WTC11 (cell line): Measurements from ENCODE around the gene SMIM1. TPM values are rescaled to one million over a fixed set of nuclear protein-coding genes. Genes with fewer than 3 reads are reported as not detected.

Source experiments
- ATAC-seq: fragments of 200-7000 bp; cut with Tn5 transposase; 2 replicates; pipeline ENCODE4 v1.10.0; 2021; ENCODE audit warnings: mild to moderate bottlenecking, moderate library complexity
- CTCF ChIA-PET: fragments of 300-600 bp; sonication (Branson Sonifier 250); formaldehyde crosslinking; loops from one replicate; lab custom pipeline; 2021; ENCODE audit warnings: antibody characterized with exemption; lab: Charles Lee
- POLR2A ChIA-PET: fragments of 350-600 bp; sonication (Branson Sonifier 250); formaldehyde crosslinking; loops from one replicate; lab custom pipeline; 2021; ENCODE audit warnings: antibody characterized with exemption; lab: Charles Lee
- DNase-seq: peaks from one replicate; pipeline ENCODE4 v3.0.0; 2021; ENCODE audit warnings: low spot score
- H3K27ac Mint-ChIP-seq: 2 replicates; pipeline ENCODE4 v1.8.0; 2021; ENCODE audit warnings: mixed read lengths
- H3K27me3 Mint-ChIP-seq: 2 replicates; pipeline ENCODE4 v1.8.0; 2021; ENCODE audit warnings: low read depth, mild to moderate bottlenecking, moderate library complexity, mixed read lengths
- H3K36me3 Mint-ChIP-seq: 2 replicates; pipeline ENCODE4 v1.8.0; 2021; ENCODE audit warnings: mixed read lengths
- H3K4me1 Mint-ChIP-seq: 2 replicates; pipeline ENCODE4 v1.8.0; 2022; ENCODE audit warnings: mixed read lengths
- H3K4me3 Mint-ChIP-seq: 2 replicates; pipeline ENCODE4 v1.8.0; 2021; ENCODE audit warnings: mild to moderate bottlenecking, moderate library complexity, mixed read lengths
- H3K9me3 Mint-ChIP-seq: 2 replicates; pipeline ENCODE4 v1.8.0; 2021; ENCODE audit warnings: mixed read lengths
- CREB1 ChIP-seq: sonication (generic); formaldehyde crosslinking; IDR thresholded peaks from 2 replicates; pipeline ENCODE4 v1.8.0; 2023; ENCODE audit warnings: mild to moderate bottlenecking, missing genetic modification reagents
- ELF4 ChIP-seq: sonication (generic); formaldehyde crosslinking; IDR thresholded peaks from 2 replicates; pipeline ENCODE4 v1.8.1; 2022; ENCODE audit warnings: low read depth, mild to moderate bottlenecking, moderate library complexity, missing genetic modification reagents
- ESRRA ChIP-seq: sonication (generic); formaldehyde crosslinking; IDR thresholded peaks from 2 replicates; pipeline ENCODE4 v1.8.1; 2022; ENCODE audit warnings: mild to moderate bottlenecking, missing genetic modification reagents, borderline replicate concordance
- ETV6 ChIP-seq: sonication (generic); formaldehyde crosslinking; IDR thresholded peaks from 2 replicates; pipeline ENCODE4 v1.8.1; 2022; ENCODE audit warnings: mild to moderate bottlenecking, missing genetic modification reagents
- FOXP1 ChIP-seq: sonication (generic); formaldehyde crosslinking; IDR thresholded peaks from 2 replicates; pipeline ENCODE4 v1.8.0; 2022; ENCODE audit warnings: missing genetic modification reagents, mild to moderate bottlenecking, moderate library complexity, borderline replicate concordance
- GTF2I ChIP-seq: fragments of 250-450 bp; sonication (Bioruptor Pico); conservative IDR thresholded peaks from 2 replicates; pipeline ENCODE4 v1.4.0; 2021; ENCODE audit warnings: mild to moderate bottlenecking
- JAZF1 ChIP-seq: fragments of 250-450 bp; sonication (Bioruptor Pico); IDR thresholded peaks from 2 replicates; pipeline ENCODE4 v1.9.0; 2021; ENCODE audit warnings: moderate library complexity, mild to moderate bottlenecking, inconsistent platforms
- MYBL2 ChIP-seq: sonication (generic); formaldehyde crosslinking; IDR thresholded peaks from 2 replicates; pipeline ENCODE4 v1.8.1; 2023; ENCODE audit warnings: mild to moderate bottlenecking, moderate library complexity, missing genetic modification reagents
- NR1H2 ChIP-seq: sonication (generic); formaldehyde crosslinking; IDR thresholded peaks from 2 replicates; pipeline ENCODE4 v1.9.0; 2021; ENCODE audit warnings: mild to moderate bottlenecking, moderate library complexity, missing genetic modification reagents
- SP1 ChIP-seq: sonication (generic); formaldehyde crosslinking; conservative IDR thresholded peaks from 2 replicates; pipeline ENCODE4 v1.8.1; 2022; ENCODE audit warnings: missing genetic modification reagents
- TEAD1 ChIP-seq: sonication (generic); formaldehyde crosslinking; IDR thresholded peaks from 2 replicates; pipeline ENCODE4 v1.8.0; 2022; ENCODE audit warnings: mild to moderate bottlenecking, missing genetic modification reagents
- ZNF138 ChIP-seq: sonication (generic); formaldehyde crosslinking; conservative IDR thresholded peaks from 2 replicates; pipeline ENCODE4 v1.8.1; 2022; ENCODE audit warnings: mild to moderate bottlenecking, moderate library complexity, missing genetic modification reagents
- ZNF317 ChIP-seq: sonication (generic); formaldehyde crosslinking; IDR thresholded peaks from 2 replicates; pipeline ENCODE4 v1.8.1; 2023; ENCODE audit warnings: low read depth, mild to moderate bottlenecking, moderate library complexity, missing genetic modification reagents, borderline replicate concordance
- ZNF396 ChIP-seq: fragments of 250-450 bp; sonication (Bioruptor Pico); IDR thresholded peaks from 2 replicates; pipeline ENCODE4 v1.8.0; 2021; ENCODE audit warnings: mild to moderate bottlenecking, moderate library complexity, borderline replicate concordance
- total RNA-seq: library from RNA; stranded (reverse); gene quantifications from 3 replicates; pipeline ENCODE4 v1.2.3, GENCODE V29; 2021
- TF ChIP-seq, protein P1 (sequence below): sonication (generic); formaldehyde crosslinking; IDR thresholded peaks from 2 replicates; pipeline ENCODE4 v1.8.0; 2023; ENCODE audit warnings: mild to moderate bottlenecking, missing genetic modification reagents
- TF ChIP-seq, protein P2 (sequence below): fragments of 250-450 bp; sonication (Bioruptor Pico); IDR thresholded peaks from 2 replicates; pipeline ENCODE4 v2.1.2; 2022; ENCODE audit warnings: mild to moderate bottlenecking, moderate library complexity
- TF ChIP-seq, protein P3 (sequence below): fragments of 250-450 bp; sonication (Bioruptor Pico); IDR thresholded peaks from 2 replicates; pipeline ENCODE4 v1.9.0; 2021; ENCODE audit warnings: moderate library complexity, mild to moderate bottlenecking, inconsistent platforms, borderline replicate concordance
- TF ChIP-seq, protein P4 (sequence below): sonication (generic); formaldehyde crosslinking; IDR thresholded peaks from 2 replicates; pipeline ENCODE4 v1.8.1; 2022; ENCODE audit warnings: mild to moderate bottlenecking, moderate library complexity, missing genetic modification reagents
- TF ChIP-seq, protein P5 (sequence below): sonication (generic); formaldehyde crosslinking; IDR thresholded peaks from 2 replicates; pipeline ENCODE4 v1.8.1; 2022; ENCODE audit warnings: mild to moderate bottlenecking, missing genetic modification reagents, moderate library complexity, borderline replicate concordance
- TF ChIP-seq, protein P6 (sequence below): sonication (generic); formaldehyde crosslinking; IDR thresholded peaks from 2 replicates; pipeline ENCODE4 v1.8.1; 2023; ENCODE audit warnings: mild to moderate bottlenecking, missing genetic modification reagents
- TF ChIP-seq, protein P7 (sequence below): sonication (generic); formaldehyde crosslinking; conservative IDR thresholded peaks from 2 replicates; pipeline ENCODE4 v1.8.1; 2022; ENCODE audit warnings: mild to moderate bottlenecking, missing genetic modification reagents

The SMIM1 gene
- total RNA-seq, 1 experiment from 2014 or later, result 10.2 TPM

DNA sequence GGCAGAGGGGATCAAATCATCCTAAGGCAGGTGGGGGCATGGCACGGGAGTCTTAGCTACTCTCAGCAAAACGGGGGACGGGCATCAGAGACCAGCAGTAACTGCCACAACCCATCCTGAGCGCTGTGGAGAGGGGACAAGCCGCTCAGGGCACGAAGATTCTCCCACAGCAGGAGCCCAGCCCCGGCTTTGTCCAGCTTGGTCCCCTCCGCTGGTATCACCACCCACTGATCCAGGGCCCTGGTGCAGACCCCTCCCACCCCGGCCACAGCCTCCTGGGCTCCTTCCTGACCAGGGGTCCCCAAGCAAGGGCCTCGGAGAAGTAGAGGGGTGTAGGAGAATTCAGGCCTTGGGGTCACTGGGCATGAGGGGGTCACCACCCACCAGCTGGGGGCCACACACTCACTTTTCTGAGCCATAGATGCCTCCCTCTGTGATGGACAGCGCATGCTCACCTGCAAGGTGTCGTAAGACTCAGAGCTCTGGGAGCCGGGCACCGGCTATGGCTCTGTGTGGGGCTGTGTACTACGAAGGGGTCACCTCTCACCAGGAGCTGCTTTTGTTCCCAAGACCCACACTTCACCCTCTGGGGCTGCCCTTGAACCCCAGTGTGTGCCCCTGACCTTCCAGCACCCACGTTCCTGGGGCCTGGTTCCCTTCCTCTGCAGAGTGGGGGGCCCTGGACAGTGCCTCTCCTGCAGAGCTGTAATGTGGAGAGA, 2.3 kb upstream of the SMIM1 start:
- Mint-ChIP-seq H3K4me3 (no peak overlapping the region), H3K4me1 (peaks cover 24% of the 10 kb centered on the region), H3K27me3 (peaks cover 18% of the 10 kb centered on the region), H3K27ac (no peak overlapping the region), H3K36me3 (peaks cover 5% of the 10 kb centered on the region; the same call in 1 of the 2 replicates), H3K9me3 (peaks cover 19% of the 10 kb centered on the region; the same call in 1 of the 2 replicates)
- DNase-seq (no peak), ATAC-seq (no peak)
- CTCF ChIA-PET, result interaction anchor here (1.7 to 1.8 kb wide), 2 partner anchors 46 to 58 kb away, joined by 3 to 9 read pairs; no protein-coding TSS in a partner anchor
- POLR2A ChIA-PET, result no interaction called here
- TF ChIP-seq, protein P1, sequence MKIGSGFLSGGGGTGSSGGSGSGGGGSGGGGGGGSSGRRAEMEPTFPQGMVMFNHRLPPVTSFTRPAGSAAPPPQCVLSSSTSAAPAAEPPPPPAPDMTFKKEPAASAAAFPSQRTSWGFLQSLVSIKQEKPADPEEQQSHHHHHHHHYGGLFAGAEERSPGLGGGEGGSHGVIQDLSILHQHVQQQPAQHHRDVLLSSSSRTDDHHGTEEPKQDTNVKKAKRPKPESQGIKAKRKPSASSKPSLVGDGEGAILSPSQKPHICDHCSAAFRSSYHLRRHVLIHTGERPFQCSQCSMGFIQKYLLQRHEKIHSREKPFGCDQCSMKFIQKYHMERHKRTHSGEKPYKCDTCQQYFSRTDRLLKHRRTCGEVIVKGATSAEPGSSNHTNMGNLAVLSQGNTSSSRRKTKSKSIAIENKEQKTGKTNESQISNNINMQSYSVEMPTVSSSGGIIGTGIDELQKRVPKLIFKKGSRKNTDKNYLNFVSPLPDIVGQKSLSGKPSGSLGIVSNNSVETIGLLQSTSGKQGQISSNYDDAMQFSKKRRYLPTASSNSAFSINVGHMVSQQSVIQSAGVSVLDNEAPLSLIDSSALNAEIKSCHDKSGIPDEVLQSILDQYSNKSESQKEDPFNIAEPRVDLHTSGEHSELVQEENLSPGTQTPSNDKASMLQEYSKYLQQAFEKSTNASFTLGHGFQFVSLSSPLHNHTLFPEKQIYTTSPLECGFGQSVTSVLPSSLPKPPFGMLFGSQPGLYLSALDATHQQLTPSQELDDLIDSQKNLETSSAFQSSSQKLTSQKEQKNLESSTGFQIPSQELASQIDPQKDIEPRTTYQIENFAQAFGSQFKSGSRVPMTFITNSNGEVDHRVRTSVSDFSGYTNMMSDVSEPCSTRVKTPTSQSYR, result no peak
- TF ChIP-seq CREB1 (CRISPR knock-in tag), result no peak
- TF ChIP-seq, protein P2, sequence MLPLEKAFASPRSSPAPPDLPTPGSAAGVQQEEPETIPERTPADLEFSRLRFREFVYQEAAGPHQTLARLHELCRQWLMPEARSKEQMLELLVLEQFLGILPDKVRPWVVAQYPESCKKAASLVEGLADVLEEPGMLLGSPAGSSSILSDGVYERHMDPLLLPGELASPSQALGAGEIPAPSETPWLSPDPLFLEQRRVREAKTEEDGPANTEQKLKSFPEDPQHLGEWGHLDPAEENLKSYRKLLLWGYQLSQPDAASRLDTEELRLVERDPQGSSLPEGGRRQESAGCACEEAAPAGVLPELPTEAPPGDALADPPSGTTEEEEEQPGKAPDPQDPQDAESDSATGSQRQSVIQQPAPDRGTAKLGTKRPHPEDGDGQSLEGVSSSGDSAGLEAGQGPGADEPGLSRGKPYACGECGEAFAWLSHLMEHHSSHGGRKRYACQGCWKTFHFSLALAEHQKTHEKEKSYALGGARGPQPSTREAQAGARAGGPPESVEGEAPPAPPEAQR (CRISPR knock-in tag), result no peak
- TF ChIP-seq, protein P3, sequence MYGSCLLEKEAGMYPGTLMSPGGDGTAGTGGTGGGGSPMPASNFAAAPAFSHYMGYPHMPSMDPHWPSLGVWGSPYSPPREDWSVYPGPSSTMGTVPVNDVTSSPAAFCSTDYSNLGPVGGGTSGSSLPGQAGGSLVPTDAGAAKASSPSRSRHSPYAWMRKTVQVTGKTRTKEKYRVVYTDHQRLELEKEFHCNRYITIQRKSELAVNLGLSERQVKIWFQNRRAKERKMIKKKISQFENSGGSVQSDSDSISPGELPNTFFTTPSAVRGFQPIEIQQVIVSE, result no peak
- TF ChIP-seq MYBL2 (CRISPR knock-in tag), result no peak
- TF ChIP-seq, protein P4, sequence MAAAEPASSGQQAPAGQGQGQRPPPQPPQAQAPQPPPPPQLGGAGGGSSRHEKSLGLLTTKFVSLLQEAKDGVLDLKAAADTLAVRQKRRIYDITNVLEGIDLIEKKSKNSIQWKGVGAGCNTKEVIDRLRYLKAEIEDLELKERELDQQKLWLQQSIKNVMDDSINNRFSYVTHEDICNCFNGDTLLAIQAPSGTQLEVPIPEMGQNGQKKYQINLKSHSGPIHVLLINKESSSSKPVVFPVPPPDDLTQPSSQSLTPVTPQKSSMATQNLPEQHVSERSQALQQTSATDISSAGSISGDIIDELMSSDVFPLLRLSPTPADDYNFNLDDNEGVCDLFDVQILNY, result no peak
- TF ChIP-seq TEAD1 (CRISPR knock-in tag), result no peak

DNA sequence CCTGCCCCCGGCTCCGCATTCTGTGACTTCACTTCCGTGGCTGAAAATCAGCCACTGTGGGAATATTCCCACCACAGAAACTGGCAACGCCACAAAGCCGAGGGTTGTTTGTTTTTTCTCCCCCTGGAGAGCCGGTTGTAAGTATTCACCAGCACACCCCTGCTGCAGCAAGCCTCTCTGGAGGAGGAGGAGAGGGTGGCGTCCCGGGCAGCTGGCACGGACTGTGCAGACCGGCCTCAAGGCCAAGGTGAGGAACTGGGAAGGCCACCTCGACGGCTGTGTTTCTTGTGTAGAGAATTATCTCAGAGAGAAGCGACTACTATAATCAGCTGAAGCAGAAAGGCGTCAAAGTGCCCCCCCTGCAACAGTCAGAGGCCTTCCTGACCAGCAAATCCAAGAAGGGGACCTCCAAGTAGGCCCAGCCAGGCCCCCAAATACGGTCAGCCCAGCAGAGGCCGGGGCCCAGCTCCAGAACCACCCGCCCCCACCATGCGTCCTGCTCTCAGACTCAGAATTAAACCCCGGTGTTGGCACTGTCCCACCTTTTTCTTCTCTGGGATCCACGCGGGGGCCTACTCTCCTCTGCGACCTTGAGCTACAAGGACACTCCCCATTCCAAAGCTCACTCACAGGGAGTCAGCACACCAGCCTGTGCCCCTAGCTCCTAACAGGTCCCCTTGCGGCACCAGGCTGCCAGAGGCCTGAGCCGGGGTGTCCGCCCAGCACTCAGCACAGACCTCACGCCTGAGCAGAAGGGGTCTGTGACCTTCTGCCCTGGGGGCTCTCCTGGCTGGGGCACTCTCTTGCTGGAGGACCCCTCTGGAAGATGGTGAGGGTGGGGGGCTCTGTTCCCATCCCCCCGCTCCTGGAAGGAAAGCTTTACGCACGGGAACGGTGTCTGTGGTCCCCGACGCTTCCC, 1.2 kb upstream of the SMIM1 start:
- no peak overlapping the region for H3K27ac Mint-ChIP-seq
- peak overlapping the region; percentile 64 for H3K4me3 Mint-ChIP-seq
- peak; percentile 11 for ATAC-seq
- H3K36me3 Mint-ChIP-seq, result peaks cover 2% of the 10 kb centered on the region; the same call in 1 of the 2 replicates
- ChIA-PET CTCF (interaction anchor here (0.9 to 1.8 kb wide), 4 partner anchors 8 to 47 kb away, joined by 3 to 9 read pairs (median 4); no protein-coding TSS in a partner anchor), POLR2A (interaction anchor here (0.8 kb wide), 1 partner anchor 25 kb away, joined by 3 read pairs; no protein-coding TSS in a partner anchor)
- peaks cover 10% of the 10 kb centered on the region for H3K27me3 Mint-ChIP-seq
- H3K9me3 Mint-ChIP-seq, result peaks cover 10% of the 10 kb centered on the region; the same call in 1 of the 2 replicates
- DNase-seq, result no peak
- H3K4me1 Mint-ChIP-seq, result peaks cover 31% of the 10 kb centered on the region
- TF ChIP-seq FOXP1 (CRISPR knock-in tag), result 0 out of 2 replicates have a peak, but pooled peaks have one; percentile 18
- TF ChIP-seq ZNF396, result no peak
- TF ChIP-seq ESRRA (CRISPR knock-in tag), result 0 out of 2 replicates have a peak, but pooled peaks have one; percentile 7
- no peak for TF ChIP-seq JAZF1 (CRISPR knock-in tag)
- TF ChIP-seq, protein P5, sequence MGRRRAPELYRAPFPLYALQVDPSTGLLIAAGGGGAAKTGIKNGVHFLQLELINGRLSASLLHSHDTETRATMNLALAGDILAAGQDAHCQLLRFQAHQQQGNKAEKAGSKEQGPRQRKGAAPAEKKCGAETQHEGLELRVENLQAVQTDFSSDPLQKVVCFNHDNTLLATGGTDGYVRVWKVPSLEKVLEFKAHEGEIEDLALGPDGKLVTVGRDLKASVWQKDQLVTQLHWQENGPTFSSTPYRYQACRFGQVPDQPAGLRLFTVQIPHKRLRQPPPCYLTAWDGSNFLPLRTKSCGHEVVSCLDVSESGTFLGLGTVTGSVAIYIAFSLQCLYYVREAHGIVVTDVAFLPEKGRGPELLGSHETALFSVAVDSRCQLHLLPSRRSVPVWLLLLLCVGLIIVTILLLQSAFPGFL (CRISPR knock-in tag), result no peak
- TF ChIP-seq, protein P6, sequence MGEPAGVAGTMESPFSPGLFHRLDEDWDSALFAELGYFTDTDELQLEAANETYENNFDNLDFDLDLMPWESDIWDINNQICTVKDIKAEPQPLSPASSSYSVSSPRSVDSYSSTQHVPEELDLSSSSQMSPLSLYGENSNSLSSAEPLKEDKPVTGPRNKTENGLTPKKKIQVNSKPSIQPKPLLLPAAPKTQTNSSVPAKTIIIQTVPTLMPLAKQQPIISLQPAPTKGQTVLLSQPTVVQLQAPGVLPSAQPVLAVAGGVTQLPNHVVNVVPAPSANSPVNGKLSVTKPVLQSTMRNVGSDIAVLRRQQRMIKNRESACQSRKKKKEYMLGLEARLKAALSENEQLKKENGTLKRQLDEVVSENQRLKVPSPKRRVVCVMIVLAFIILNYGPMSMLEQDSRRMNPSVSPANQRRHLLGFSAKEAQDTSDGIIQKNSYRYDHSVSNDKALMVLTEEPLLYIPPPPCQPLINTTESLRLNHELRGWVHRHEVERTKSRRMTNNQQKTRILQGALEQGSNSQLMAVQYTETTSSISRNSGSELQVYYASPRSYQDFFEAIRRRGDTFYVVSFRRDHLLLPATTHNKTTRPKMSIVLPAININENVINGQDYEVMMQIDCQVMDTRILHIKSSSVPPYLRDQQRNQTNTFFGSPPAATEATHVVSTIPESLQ (CRISPR knock-in tag), result no peak
- no peak for TF ChIP-seq ZNF138 (CRISPR knock-in tag)
- no peak for TF ChIP-seq ETV6
- no peak for TF ChIP-seq GTF2I (CRISPR knock-in tag)
- TF ChIP-seq SP1 (CRISPR knock-in tag), result no peak
- TF ChIP-seq ELF4 (CRISPR knock-in tag), result no peak
- TF ChIP-seq NR1H2 (CRISPR knock-in tag), result no peak
- TF ChIP-seq ZNF317 (CRISPR knock-in tag), result no peak
- TF ChIP-seq, protein P7, sequence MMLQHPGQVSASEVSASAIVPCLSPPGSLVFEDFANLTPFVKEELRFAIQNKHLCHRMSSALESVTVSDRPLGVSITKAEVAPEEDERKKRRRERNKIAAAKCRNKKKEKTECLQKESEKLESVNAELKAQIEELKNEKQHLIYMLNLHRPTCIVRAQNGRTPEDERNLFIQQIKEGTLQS (CRISPR knock-in tag), result no peak
